CD4-positive, alpha-beta T cell (primary cell): Measurements from ENCODE around the gene MNAT1. TPM values are rescaled to one million over a fixed set of nuclear protein-coding genes. Genes with fewer than 3 reads are reported as not detected.

Experiments
- ATAC-seq: fragments of 200-7000 bp; cut with Tn5 transposase; one replicate; pipeline ENCODE4 v1.10.0; 2022; ENCODE audit warnings: mild to moderate bottlenecking; ENCODE audit not compliant: poor library complexity
- CTCF ChIA-PET: fragments of 350-600 bp; sonication (Branson Sonifier 250); formaldehyde crosslinking; loops from one replicate; lab custom pipeline; 2021; ENCODE audit warnings: antibody characterized with exemption, inconsistent platforms; lab: Charles Lee
- POLR2A ChIA-PET: fragments of 350-600 bp; sonication (Branson Sonifier 250); formaldehyde crosslinking; loops from one replicate; lab custom pipeline; 2021; ENCODE audit warnings: antibody characterized with exemption, inconsistent platforms; lab: Charles Lee
- DNase-seq, 14 experiments: peaks; one replicate each; pipeline ENCODE4 v3.0.0-alpha.2; 2013 to 2020; ENCODE audit warnings: mixed read lengths in 2 of 14
- H3K27ac ChIP-seq, 2 donors: one replicate each; pipeline versions ENCODE4 v1.5.1 to v1.7.0; 2013; ENCODE audit warnings: low read length in 2 of 2, low read depth in 1 of 2, mild to moderate bottlenecking in 1 of 2
- H3K27me3 ChIP-seq, 2 experiments: 1 replicate in 1 of 2; 2 replicates in 1 of 2; pipeline versions ENCODE4 v1.6.1 to v1.7.0; 2013; ENCODE audit warnings: low read length in 2 of 2, control low read depth in 1 of 2, mild to moderate bottlenecking in 1 of 2, moderate library complexity in 1 of 2; ENCODE audit not compliant: insufficient read depth in 2 of 2, control insufficient read depth in 1 of 2
- H3K36me3 ChIP-seq: one replicate; pipeline ENCODE4 v1.6.1; 2013; ENCODE audit warnings: low read length, control low read depth; ENCODE audit not compliant: insufficient read depth
- H3K4me1 ChIP-seq: one replicate; pipeline ENCODE4 v1.6.1; 2013; ENCODE audit warnings: low read length, control low read depth; ENCODE audit not compliant: insufficient read depth
- H3K4me3 ChIP-seq: one replicate; pipeline ENCODE4 v1.5.1; 2013; ENCODE audit warnings: mild to moderate bottlenecking, low read length, moderate library complexity
- H3K9me3 ChIP-seq, 2 experiments: 1 replicate in 1 of 2; 2 replicates in 1 of 2; pipeline versions ENCODE4 v1.6.1 to v1.7.0; 2013; ENCODE audit warnings: low read length in 2 of 2, mild to moderate bottlenecking in 2 of 2, control low read depth in 1 of 2, moderate library complexity in 1 of 2; ENCODE audit not compliant: control insufficient read depth in 1 of 2, insufficient read depth in 1 of 2
- H3K27ac Mint-ChIP-seq: one replicate; pipeline ENCODE4 v1.8.0; 2020; ENCODE audit warnings: mixed read lengths
- H3K27me3 Mint-ChIP-seq: one replicate; pipeline ENCODE4 v1.8.0; 2021; ENCODE audit warnings: mixed read lengths
- H3K36me3 Mint-ChIP-seq: one replicate; pipeline ENCODE4 v1.8.0; 2021; ENCODE audit warnings: low read depth, mixed read lengths
- H3K4me1 Mint-ChIP-seq: one replicate; pipeline ENCODE4 v1.8.0; 2021; ENCODE audit warnings: low read depth, mixed read lengths
- H3K4me3 Mint-ChIP-seq: one replicate; pipeline ENCODE4 v1.8.0; 2020; ENCODE audit warnings: mild to moderate bottlenecking, mixed read lengths
- H3K9me3 Mint-ChIP-seq: one replicate; pipeline ENCODE4 v1.8.0; 2020; ENCODE audit warnings: mixed read lengths
- CTCF ChIP-seq: fragments of 200-600 bp; IDR thresholded peaks from one replicate; pipeline ENCODE4 v1.8.0; 2022; ENCODE audit warnings: antibody characterized with exemption, mild to moderate bottlenecking
- intact Hi-C, 2 experiments: fragments of 100-400 bp; cut with DNase I in 1 of 2; cut with micrococcal nuclease in 1 of 2; formaldehyde crosslinking; loops; one replicate each; pipeline versions ENCODE4 v1.15.1 to v1.9.0; 2023 to 2025; cut with DNase I, micrococcal nuclease
- total RNA-seq, 174 experiments: library from RNA in 2 of 174; stranded (reverse) in 2 of 174; gene quantifications; one replicate each; pipeline ENCODE4 v1.2.3 and lab custom pipeline; 2021 to 2026

The MNAT1 gene
- total RNA-seq, 2 experiments from 2014 or later: 15.4 to 15.9 TPM

DNA sequence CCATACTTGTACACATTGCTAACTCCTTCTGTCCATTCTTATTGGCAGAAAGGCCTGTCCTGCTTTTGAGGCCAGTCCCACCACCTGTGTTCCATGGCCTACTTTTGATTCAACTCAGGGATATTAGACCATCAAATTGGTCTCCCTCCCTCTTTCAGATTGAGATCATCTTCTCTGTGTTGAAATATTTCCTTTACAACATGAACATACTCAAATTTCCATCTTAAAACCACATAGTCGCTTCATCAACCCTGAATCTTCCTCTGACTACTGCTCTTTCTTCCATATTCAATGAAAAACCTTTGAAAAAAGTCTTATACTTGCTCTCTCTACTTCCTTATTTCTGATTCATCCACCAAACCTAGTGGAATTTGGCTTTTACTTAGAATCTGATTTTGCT is 211.4 kb downstream of the MNAT1 start:
- POLR2A ChIA-PET: no interaction called here
- CTCF ChIA-PET: no interaction called here

DNA sequence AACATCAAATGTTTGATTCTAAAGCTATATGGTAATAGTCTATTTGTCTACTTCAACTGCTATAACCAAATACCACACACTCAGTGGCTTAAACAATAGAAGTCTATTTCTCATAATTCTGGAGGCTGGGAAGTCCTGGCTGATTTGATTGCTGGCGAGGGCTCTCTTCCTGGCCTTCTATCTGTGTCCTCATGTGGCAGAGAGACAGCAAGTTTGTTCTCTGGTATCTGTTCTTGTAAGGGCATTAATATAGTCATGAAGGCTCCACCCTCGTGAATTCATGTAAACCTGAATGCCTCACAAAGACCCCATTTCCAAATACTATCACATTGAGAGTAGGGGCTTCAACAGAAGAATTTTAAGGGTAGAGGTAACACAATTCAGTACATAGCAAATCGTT is 212.2 kb downstream of the MNAT1 start:
- no peaks in the 10 kb centered on the region for H3K9me3 ChIP-seq
- no peaks in the 10 kb centered on the region for H3K4me1 ChIP-seq
- H3K27me3 ChIP-seq: no peaks in the 10 kb centered on the region
- no peak overlapping the region for H3K27ac ChIP-seq
- no peak for TF ChIP-seq CTCF
- ATAC-seq (no peak), DNase-seq (no peak)
- Mint-ChIP-seq H3K4me1 (no peaks in the 10 kb centered on the region), H3K4me3 (no peak overlapping the region), H3K36me3 (peaks cover 23% of the 10 kb centered on the region), H3K27ac (no peak overlapping the region), H3K9me3 (no peaks in the 10 kb centered on the region), H3K27me3 (no peaks in the 10 kb centered on the region)
- intact Hi-C loops: no loop called here
- H3K36me3 ChIP-seq: no peaks in the 10 kb centered on the region
- ChIA-PET CTCF (no interaction called here), POLR2A (no interaction called here)
- H3K4me3 ChIP-seq: no peak overlapping the region

More for the DNA sequence above, 211.4 kb downstream of the MNAT1 start:
- Mint-ChIP-seq H3K4me3 (no peak overlapping the region), H3K9me3 (no peaks in the 10 kb centered on the region), H3K27ac (no peak overlapping the region), H3K27me3 (no peaks in the 10 kb centered on the region), H3K36me3 (peaks cover 23% of the 10 kb centered on the region), H3K4me1 (no peaks in the 10 kb centered on the region)
- H3K4me1 ChIP-seq: no peaks in the 10 kb centered on the region
- intact Hi-C loops: no loop called here
- H3K9me3 ChIP-seq: no peaks in the 10 kb centered on the region
- no peaks in the 10 kb centered on the region for H3K27me3 ChIP-seq
- H3K36me3 ChIP-seq: no peaks in the 10 kb centered on the region
- H3K4me3 ChIP-seq: no peak overlapping the region
- H3K27ac ChIP-seq: no peak overlapping the region
- ATAC-seq (no peak), DNase-seq (no peak)
- no peak for TF ChIP-seq CTCF

GRCh38 chr14:60951776-60952435 is 217.3 kb downstream of the MNAT1 start:
- DNase-seq (no peak), ATAC-seq (no peak)
- no peaks in the 10 kb centered on the region for H3K4me1 Mint-ChIP-seq
- Histone ChIP-seq H3K27me3 (no peaks in the 10 kb centered on the region), H3K4me1 (no peaks in the 10 kb centered on the region), H3K27ac (no peak overlapping the region), H3K9me3 (peaks cover 4 to 18% of the 10 kb centered on the region in 2 experiments), H3K4me3 (no peak overlapping the region), H3K36me3 (no peaks in the 10 kb centered on the region)
- H3K27ac Mint-ChIP-seq: no peak overlapping the region
- ChIA-PET CTCF (no interaction called here), POLR2A (no interaction called here)
- H3K27me3 Mint-ChIP-seq: no peaks in the 10 kb centered on the region
- H3K36me3 Mint-ChIP-seq: peaks cover 24% of the 10 kb centered on the region
- intact Hi-C loops: no loop called here
- no peak overlapping the region for H3K4me3 Mint-ChIP-seq
- peaks cover 6% of the 10 kb centered on the region for H3K9me3 Mint-ChIP-seq
- TF ChIP-seq CTCF: no peak
